Cardiac muscle cell (in vitro differentiated cells and primary cell): ENCODE results near the gene ULK1. TPM values are rescaled to one million over a fixed set of nuclear protein-coding genes. Genes with fewer than 3 reads are reported as not detected.
A peak's percentile ranks its signal among the peaks of the same experiment; 100 is the strongest.

Experiments used
- DNase-seq, 2 donors: peaks; one replicate each; pipeline versions ENCODE4 v3.0.0 to v3.0.0-alpha.2; 2010 to 2017; ENCODE audit warnings: low read depth in 1 of 2, low spot score in 1 of 2
- H3K27ac ChIP-seq: fragments of 200-600 bp; sonication (generic); 2 replicates; pipeline ENCODE4 v1.5.1; 2016
- H3K27me3 ChIP-seq: fragments of 200-600 bp; sonication (generic); 2 replicates; pipeline ENCODE4 v1.6.0; 2016; ENCODE audit warnings: control low read depth
- H3K36me3 ChIP-seq: fragments of 200-600 bp; sonication (generic); 2 replicates; pipeline ENCODE4 v1.5.1; 2016; ENCODE audit warnings: control low read depth
- H3K4me1 ChIP-seq: fragments of 200-600 bp; sonication (generic); 2 replicates; pipeline ENCODE4 v1.8.1; 2017; ENCODE audit warnings: low read depth, mild to moderate bottlenecking, mixed run types
- H3K4me3 ChIP-seq: fragments of 200-600 bp; sonication (generic); 2 replicates; pipeline ENCODE4 v1.5.1; 2016; ENCODE audit warnings: mild to moderate bottlenecking
- H3K9me3 ChIP-seq: fragments of 200-600 bp; sonication (generic); 2 replicates; pipeline ENCODE4 v1.5.1; 2017; ENCODE audit warnings: low read depth, mild to moderate bottlenecking, control low read depth
- polyA plus RNA-seq: library from polyadenylated mRNA; unstranded; fragments of >200 nt; fragmentation: Nextera tagmentation; extraction: Ambion mirVana; gene quantifications from 2 replicates; pipeline ENCODE4 v1.2.1, GENCODE V29; 2016
- total RNA-seq: library from RNA; depleted of rRNA; stranded (reverse); fragments of >200 nt; gene quantifications from 2 replicates; pipeline ENCODE4 v1.2.3, GENCODE V29; 2016
- TF ChIP-seq, protein P1 (sequence below): IDR thresholded peaks from 2 replicates; pipeline ENCODE4 v1.5.1; 2012; ENCODE audit warnings: low read depth, mild to moderate bottlenecking, low read length

The ULK1 gene
- total and polyA plus RNA-seq, 2 experiments from 2014 or later: 14.2 to 27.6 TPM

- Histone ChIP-seq H3K4me3 (no peak overlapping the region), H3K9me3 (no peaks in the 10 kb centered on the region), H3K27me3 (no peaks in the 10 kb centered on the region), H3K36me3 (no peaks in the 10 kb centered on the region), H3K27ac (no peak overlapping the region), H3K4me1 (no peaks in the 10 kb centered on the region)
- no peak for DNase-seq
- TF ChIP-seq, protein P1, sequence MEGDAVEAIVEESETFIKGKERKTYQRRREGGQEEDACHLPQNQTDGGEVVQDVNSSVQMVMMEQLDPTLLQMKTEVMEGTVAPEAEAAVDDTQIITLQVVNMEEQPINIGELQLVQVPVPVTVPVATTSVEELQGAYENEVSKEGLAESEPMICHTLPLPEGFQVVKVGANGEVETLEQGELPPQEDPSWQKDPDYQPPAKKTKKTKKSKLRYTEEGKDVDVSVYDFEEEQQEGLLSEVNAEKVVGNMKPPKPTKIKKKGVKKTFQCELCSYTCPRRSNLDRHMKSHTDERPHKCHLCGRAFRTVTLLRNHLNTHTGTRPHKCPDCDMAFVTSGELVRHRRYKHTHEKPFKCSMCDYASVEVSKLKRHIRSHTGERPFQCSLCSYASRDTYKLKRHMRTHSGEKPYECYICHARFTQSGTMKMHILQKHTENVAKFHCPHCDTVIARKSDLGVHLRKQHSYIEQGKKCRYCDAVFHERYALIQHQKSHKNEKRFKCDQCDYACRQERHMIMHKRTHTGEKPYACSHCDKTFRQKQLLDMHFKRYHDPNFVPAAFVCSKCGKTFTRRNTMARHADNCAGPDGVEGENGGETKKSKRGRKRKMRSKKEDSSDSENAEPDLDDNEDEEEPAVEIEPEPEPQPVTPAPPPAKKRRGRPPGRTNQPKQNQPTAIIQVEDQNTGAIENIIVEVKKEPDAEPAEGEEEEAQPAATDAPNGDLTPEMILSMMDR: no peak
These were observed 44.5 kb upstream of the ULK1 start for GRCh38 chr12:131849700-131850553.

GRCh38 chr12:131850856-131851559, 43.4 kb upstream of the ULK1 start:
- no peak for DNase-seq
- no peaks in the 10 kb centered on the region for H3K4me1 ChIP-seq

DNA sequence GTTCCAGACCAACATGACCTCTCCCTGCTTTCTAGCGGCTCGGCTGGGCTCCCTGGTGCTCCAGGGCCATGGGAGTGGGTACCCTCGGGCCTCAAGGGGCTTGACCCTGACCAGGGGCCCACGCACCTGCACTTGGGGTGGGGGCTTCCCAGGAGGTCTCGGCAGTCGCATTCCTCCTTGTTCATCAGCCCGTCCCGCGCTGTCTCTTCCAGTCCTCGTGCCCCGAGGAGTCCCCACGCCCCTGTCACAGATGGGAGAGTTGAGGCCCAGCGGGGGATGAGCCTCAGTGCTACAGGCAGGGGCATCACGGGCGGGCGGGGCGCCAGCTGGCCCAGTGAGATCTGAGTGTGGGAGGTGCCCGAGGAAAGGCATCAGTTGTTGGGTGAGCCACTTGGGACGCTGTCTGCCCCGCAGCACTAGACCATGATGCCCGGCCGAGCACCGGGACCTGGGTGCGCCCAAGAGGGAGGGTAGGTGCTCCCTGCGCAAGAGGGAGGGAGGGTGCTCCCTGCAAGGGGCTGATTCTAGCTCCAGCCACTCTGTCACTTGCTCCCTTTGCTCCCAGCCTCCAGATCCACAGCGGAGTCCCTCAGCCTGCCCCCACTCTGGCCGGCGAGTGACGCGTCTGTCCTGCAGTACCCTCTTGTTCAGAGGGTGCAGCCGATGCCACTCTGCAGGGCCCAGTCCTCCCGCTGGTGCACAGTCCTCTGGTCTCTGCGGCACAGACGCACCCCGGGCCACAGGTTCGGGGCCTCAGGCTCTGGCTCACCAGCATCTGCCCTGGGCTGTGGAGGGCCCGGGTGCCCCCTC, 42.5 kb upstream of the ULK1 start:
- H3K27ac ChIP-seq: no peak overlapping the region
- H3K4me1 ChIP-seq: no peaks in the 10 kb centered on the region
- no peak for DNase-seq
- H3K36me3 ChIP-seq: no peaks in the 10 kb centered on the region
- no peaks in the 10 kb centered on the region for H3K27me3 ChIP-seq
- H3K9me3 ChIP-seq: no peaks in the 10 kb centered on the region
- no peak overlapping the region for H3K4me3 ChIP-seq
- TF ChIP-seq, protein P1: no peak

More at GRCh38 chr12:131850856-131851559, 43.4 kb upstream of the ULK1 start:
- Histone ChIP-seq H3K36me3 (no peaks in the 10 kb centered on the region), H3K9me3 (no peaks in the 10 kb centered on the region), H3K27me3 (no peaks in the 10 kb centered on the region), H3K27ac (no peak overlapping the region), H3K4me3 (no peak overlapping the region)
- TF ChIP-seq, protein P1: no peak

- H3K4me1 ChIP-seq: no peaks in the 10 kb centered on the region
- no peaks in the 10 kb centered on the region for H3K9me3 ChIP-seq
- H3K4me3 ChIP-seq: no peak overlapping the region
- TF ChIP-seq, protein P1: no peak
- peak in 1 of 2 donors; percentile 35 for DNase-seq
- no peak overlapping the region for H3K27ac ChIP-seq
- H3K36me3 ChIP-seq: no peaks in the 10 kb centered on the region
- H3K27me3 ChIP-seq: no peaks in the 10 kb centered on the region
These were observed 41.7 kb upstream of the ULK1 start for GRCh38 chr12:131852551-131853299.
